ENCODE results near the gene DNAAF5.

DNAAF5 gene

GRCh38 chr7:780516-780915 lies 54.0 kb downstream of the DNAAF5 start:
- no CpG with 5 or more reads among the region's 10 CpGs for WGBS (ENCODE audit: extremely low coverage, insufficient coverage, insufficient read length)
- Histone ChIP-seq H4K8ac (ENCODE audit: low read depth, low read length) (no peak overlapping the region), H2BK120ac (ENCODE audit: insufficient read depth, low read length, poor library complexity) (no peak overlapping the region), H2BK5ac (ENCODE audit: low read depth, low read length, poor library complexity) (no peak overlapping the region), H3K18ac (ENCODE audit: low read length) (no peak overlapping the region), H3K4me1 (ENCODE audit: control insufficient read depth in 1 of 2, insufficient read depth in 2 of 2, low read length in 2 of 2) (no peaks in the 10 kb centered on the region), H3K4me2 (ENCODE audit: low read length) (no peak overlapping the region), H3K27me3 (ENCODE audit: insufficient read depth, low read length) (no peaks in the 10 kb centered on the region), H2AFZ (ENCODE audit: insufficient read depth, low read length, poor library complexity) (no peak overlapping the region), H3K9ac (ENCODE audit: low read length) (no peak overlapping the region), H2BK12ac (ENCODE audit: low read length) (no peak overlapping the region), H3K14ac (ENCODE audit: low read length) (no peak overlapping the region), H3K36me3 (ENCODE audit: control insufficient read depth in 1 of 2, insufficient read depth in 2 of 2, low read length in 2 of 2) (peaks cover 54 to 60% of the 10 kb centered on the region in 2 experiments), H2AK5ac (ENCODE audit: low read length) (no peak overlapping the region), H4K91ac (ENCODE audit: low read depth, low read length) (no peak overlapping the region), H3K79me2 (ENCODE audit: control insufficient read depth, insufficient read depth, low read length, poor library complexity) (no peaks in the 10 kb centered on the region), H3K4ac (ENCODE audit: low read depth, low read length) (no peak overlapping the region), H3K27ac (ENCODE audit: low read depth, low read length) (no peak overlapping the region), H4K12ac (ENCODE audit: low read depth, low read length) (no peak overlapping the region), H3K79me1 (ENCODE audit: low read length) (no peaks in the 10 kb centered on the region), H3K9me3 (ENCODE audit: insufficient read depth, low read depth, low read length) (peaks cover 6% of the 10 kb centered on the region), H3K23ac (ENCODE audit: low read length) (no peak overlapping the region), H3K4me3 (ENCODE audit: low read depth, low read length) (no peak overlapping the region)
- no peak for DNase-seq

GRCh38 chr7:781186-781849 lies 54.8 kb downstream of the DNAAF5 start:
- no peak overlapping the region for H3K18ac ChIP-seq (ENCODE audit: low read length)
- no peak overlapping the region for H3K4ac ChIP-seq (ENCODE audit: low read depth, low read length)
- no peaks in the 10 kb centered on the region for H3K79me2 ChIP-seq (ENCODE audit: control insufficient read depth, insufficient read depth, low read length, poor library complexity)
- no peak overlapping the region for H2AFZ ChIP-seq (ENCODE audit: insufficient read depth, low read length, poor library complexity)
- no peak overlapping the region for H3K4me3 ChIP-seq (ENCODE audit: low read depth, low read length)
- H3K14ac ChIP-seq (ENCODE audit: low read length): no peak overlapping the region
- no peaks in the 10 kb centered on the region for H3K27me3 ChIP-seq (ENCODE audit: insufficient read depth, low read length)
- H3K23ac ChIP-seq (ENCODE audit: low read length): no peak overlapping the region
- H2AK5ac ChIP-seq (ENCODE audit: low read length): no peak overlapping the region
- H3K27ac ChIP-seq (ENCODE audit: low read depth, low read length): no peak overlapping the region
- WGBS (ENCODE audit: extremely low coverage, insufficient coverage, insufficient read length): no CpG with 5 or more reads among the region's 23 CpGs
- H4K91ac ChIP-seq (ENCODE audit: low read depth, low read length): no peak overlapping the region
- no peak for DNase-seq
- no peaks in the 10 kb centered on the region for H3K79me1 ChIP-seq (ENCODE audit: low read length)
- H3K36me3 ChIP-seq (ENCODE audit: control insufficient read depth in 1 of 2, insufficient read depth in 2 of 2, low read length in 2 of 2): peaks cover 53 to 60% of the 10 kb centered on the region in 2 experiments
- H3K4me1 ChIP-seq (ENCODE audit: control insufficient read depth in 1 of 2, insufficient read depth in 2 of 2, low read length in 2 of 2): no peaks in the 10 kb centered on the region
- H2BK12ac ChIP-seq (ENCODE audit: low read length): no peak overlapping the region
- no peak overlapping the region for H4K8ac ChIP-seq (ENCODE audit: low read depth, low read length)
- H3K9me3 ChIP-seq (ENCODE audit: insufficient read depth, low read depth, low read length): peaks cover 6% of the 10 kb centered on the region
- no peak overlapping the region for H2BK120ac ChIP-seq (ENCODE audit: insufficient read depth, low read length, poor library complexity)
- H2BK5ac ChIP-seq (ENCODE audit: low read depth, low read length, poor library complexity): no peak overlapping the region
- H3K4me2 ChIP-seq (ENCODE audit: low read length): no peak overlapping the region
- no peak overlapping the region for H3K9ac ChIP-seq (ENCODE audit: low read length)
- H4K12ac ChIP-seq (ENCODE audit: low read depth, low read length): no peak overlapping the region

- no CpG with 5 or more reads among the region's 80 CpGs for WGBS (ENCODE audit: extremely low coverage, insufficient coverage, insufficient read length)
Observed at GRCh38 chr7:781936-782529, 55.5 kb downstream of the DNAAF5 start.

DNA sequence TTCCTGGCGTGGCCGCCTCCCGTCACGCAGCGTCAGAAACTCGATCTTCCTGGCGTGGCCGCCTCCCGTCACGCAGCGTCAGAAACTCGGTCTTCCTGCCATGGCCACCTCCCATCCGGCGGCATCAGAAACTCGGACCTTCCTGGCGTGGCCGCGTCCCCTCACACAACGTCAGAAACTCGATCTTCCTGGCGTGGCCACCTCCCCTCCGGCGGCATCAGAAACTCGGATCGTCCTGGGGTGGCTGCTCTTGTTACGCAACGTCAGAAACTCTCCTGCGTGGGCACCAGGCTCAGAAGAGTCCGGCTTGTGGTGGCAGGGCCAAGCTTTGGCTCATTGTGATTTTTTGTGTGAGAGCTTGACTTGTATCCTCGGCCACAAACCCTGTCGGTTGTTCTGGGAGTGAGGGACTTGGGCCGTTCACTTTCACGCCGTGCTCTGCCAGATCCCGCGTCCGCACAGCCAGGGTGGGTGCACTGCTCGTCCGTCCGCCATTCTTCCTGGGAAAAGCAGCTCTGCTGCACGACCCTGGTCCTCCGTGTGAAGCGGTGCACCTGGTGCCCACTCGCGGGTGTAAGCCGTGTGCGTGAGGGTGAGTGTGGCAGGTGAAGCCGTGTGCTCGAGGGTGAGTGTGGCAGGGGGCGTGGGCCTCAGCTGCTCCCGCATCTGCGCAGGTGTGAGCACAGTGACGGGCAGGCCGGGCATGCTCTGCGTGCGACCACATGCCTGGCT lies 56.4 kb downstream of the DNAAF5 start:
- Histone ChIP-seq H3K4ac (ENCODE audit: low read depth, low read length) (no peak overlapping the region), H3K4me2 (ENCODE audit: low read length) (no peak overlapping the region), H3K4me3 (ENCODE audit: low read depth, low read length) (no peak overlapping the region), H4K12ac (ENCODE audit: low read depth, low read length) (no peak overlapping the region), H3K23ac (ENCODE audit: low read length) (no peak overlapping the region), H3K9me3 (ENCODE audit: insufficient read depth, low read depth, low read length) (peaks cover 6% of the 10 kb centered on the region), H3K14ac (ENCODE audit: low read length) (no peak overlapping the region), H3K18ac (ENCODE audit: low read length) (no peak overlapping the region), H3K9ac (ENCODE audit: low read length) (no peak overlapping the region), H3K79me2 (ENCODE audit: control insufficient read depth, insufficient read depth, low read length, poor library complexity) (no peaks in the 10 kb centered on the region), H3K27ac (ENCODE audit: low read depth, low read length) (no peak overlapping the region), H4K8ac (ENCODE audit: low read depth, low read length) (no peak overlapping the region), H3K36me3 (ENCODE audit: control insufficient read depth in 1 of 2, insufficient read depth in 2 of 2, low read length in 2 of 2) (peaks cover 49 to 57% of the 10 kb centered on the region in 2 experiments), H4K91ac (ENCODE audit: low read depth, low read length) (no peak overlapping the region), H3K27me3 (ENCODE audit: insufficient read depth, low read length) (no peaks in the 10 kb centered on the region), H2AFZ (ENCODE audit: insufficient read depth, low read length, poor library complexity) (no peak overlapping the region), H3K79me1 (ENCODE audit: low read length) (no peaks in the 10 kb centered on the region), H2BK12ac (ENCODE audit: low read length) (no peak overlapping the region), H3K4me1 (ENCODE audit: control insufficient read depth in 1 of 2, insufficient read depth in 2 of 2, low read length in 2 of 2) (no peaks in the 10 kb centered on the region), H2AK5ac (ENCODE audit: low read length) (no peak overlapping the region), H2BK5ac (ENCODE audit: low read depth, low read length, poor library complexity) (no peak overlapping the region), H2BK120ac (ENCODE audit: insufficient read depth, low read length, poor library complexity) (no peak overlapping the region)
- DNase-seq: no peak
- no CpG with 5 or more reads among the region's 56 CpGs for WGBS (ENCODE audit: extremely low coverage, insufficient coverage, insufficient read length)

More at GRCh38 chr7:781936-782529, 55.5 kb downstream of the DNAAF5 start:
- Histone ChIP-seq H2AK5ac (ENCODE audit: low read length) (no peak overlapping the region), H2BK5ac (ENCODE audit: low read depth, low read length, poor library complexity) (no peak overlapping the region), H3K4me2 (ENCODE audit: low read length) (no peak overlapping the region), H3K23ac (ENCODE audit: low read length) (no peak overlapping the region), H3K18ac (ENCODE audit: low read length) (no peak overlapping the region), H3K9ac (ENCODE audit: low read length) (no peak overlapping the region), H4K12ac (ENCODE audit: low read depth, low read length) (no peak overlapping the region), H3K79me2 (ENCODE audit: control insufficient read depth, insufficient read depth, low read length, poor library complexity) (no peaks in the 10 kb centered on the region), H3K27me3 (ENCODE audit: insufficient read depth, low read length) (no peaks in the 10 kb centered on the region), H4K91ac (ENCODE audit: low read depth, low read length) (no peak overlapping the region), H2BK12ac (ENCODE audit: low read length) (no peak overlapping the region), H2BK120ac (ENCODE audit: insufficient read depth, low read length, poor library complexity) (no peak overlapping the region), H3K14ac (ENCODE audit: low read length) (no peak overlapping the region), H3K4me3 (ENCODE audit: low read depth, low read length) (no peak overlapping the region), H3K27ac (ENCODE audit: low read depth, low read length) (no peak overlapping the region), H3K79me1 (ENCODE audit: low read length) (no peaks in the 10 kb centered on the region), H4K8ac (ENCODE audit: low read depth, low read length) (no peak overlapping the region), H3K4me1 (ENCODE audit: control insufficient read depth in 1 of 2, insufficient read depth in 2 of 2, low read length in 2 of 2) (no peaks in the 10 kb centered on the region), H3K9me3 (ENCODE audit: insufficient read depth, low read depth, low read length) (peaks cover 6% of the 10 kb centered on the region), H3K4ac (ENCODE audit: low read depth, low read length) (no peak overlapping the region), H3K36me3 (ENCODE audit: control insufficient read depth in 1 of 2, insufficient read depth in 2 of 2, low read length in 2 of 2) (peaks cover 46 to 54% of the 10 kb centered on the region in 2 experiments), H2AFZ (ENCODE audit: insufficient read depth, low read length, poor library complexity) (no peak overlapping the region)
- no peak for DNase-seq
